KBM-7 (cell line): ENCODE results near the gene ACAA1.

Source experiments
- DNase-seq: peaks from one replicate; pipeline ENCODE4 v3.0.0-alpha.2; 2015
- in situ Hi-C: fragments of 300-500 bp; cut with MboI; formaldehyde crosslinking; loops from 2 replicates; pipeline ENCODE4 v1.14.3; 2020; ENCODE audit warnings: low sequenced_read_pairs, low pct_unique_long_range_greater_than_20kb, mixed read lengths

Gene ACAA1

DNA sequence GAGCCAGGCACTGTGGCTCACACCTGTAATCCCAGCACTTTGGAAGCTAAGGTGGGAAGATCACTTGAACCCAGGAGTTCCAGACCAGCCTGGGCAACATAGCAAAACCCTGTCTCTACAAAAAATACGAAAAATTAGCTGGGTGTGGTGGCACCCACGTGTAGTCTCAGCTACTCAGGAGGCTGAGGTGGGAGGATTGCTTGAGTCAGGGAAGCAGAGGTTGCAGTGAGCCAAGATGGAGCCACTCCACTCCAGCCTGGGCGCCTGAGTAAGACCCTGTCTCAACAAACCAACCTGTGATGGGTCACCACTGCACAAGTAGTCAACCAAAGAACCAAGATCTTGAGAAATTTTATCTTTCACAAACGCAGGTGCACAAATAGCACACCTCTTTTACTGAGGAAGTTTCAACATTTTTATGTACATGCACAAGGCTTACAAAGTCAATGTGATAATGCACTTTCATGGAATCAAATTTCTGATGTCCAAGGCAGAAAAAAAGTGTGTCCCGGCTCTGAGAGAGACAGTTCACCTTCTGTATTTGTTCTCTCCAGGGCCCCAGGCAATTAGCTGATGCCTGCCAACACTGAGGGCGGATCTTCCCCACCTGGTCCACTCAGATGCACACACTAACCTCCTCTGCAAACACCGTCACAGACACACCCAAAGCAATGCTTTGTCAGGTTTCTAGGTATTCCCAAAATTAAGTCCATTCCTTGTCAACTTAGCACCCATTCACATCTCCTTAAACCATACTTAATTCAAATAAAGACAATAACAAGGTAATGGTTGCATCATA, 12.4 kb downstream of the ACAA1 start:
- DNase-seq: no peak
- in situ Hi-C loops: loop anchor here (25.0 kb wide), 1 partner anchor 363 kb away; the partner anchor contains the start of gene EXOG

DNA sequence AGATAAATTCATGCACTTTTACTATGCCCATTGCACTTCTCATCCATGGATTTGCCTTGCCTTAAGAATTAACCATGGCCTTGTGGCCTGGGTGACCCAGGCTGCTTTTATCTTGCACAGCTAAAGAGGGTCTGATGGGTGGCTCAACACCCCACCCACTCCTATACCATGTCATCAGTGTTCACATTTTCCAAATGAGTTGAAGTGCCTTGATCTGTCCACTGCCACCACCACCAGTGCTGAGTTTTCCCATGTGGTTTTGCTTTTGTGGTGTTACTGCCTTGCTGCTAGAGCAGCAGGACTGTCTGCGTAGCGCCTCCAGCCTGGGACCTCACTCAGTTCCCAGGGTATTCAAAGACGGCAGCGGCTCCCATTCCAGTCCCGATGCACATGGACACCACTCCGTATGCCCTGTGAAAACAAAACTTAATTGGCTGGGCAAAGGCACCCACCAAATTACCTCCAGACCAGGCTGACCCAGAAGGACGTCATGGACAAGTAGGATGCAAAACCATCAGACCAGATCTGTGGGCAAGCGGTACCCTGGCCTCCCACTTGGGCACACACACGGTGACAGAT, 14.1 kb downstream of the ACAA1 start:
- in situ Hi-C loops: no loop called here
- DNase-seq: no peak

DNA sequence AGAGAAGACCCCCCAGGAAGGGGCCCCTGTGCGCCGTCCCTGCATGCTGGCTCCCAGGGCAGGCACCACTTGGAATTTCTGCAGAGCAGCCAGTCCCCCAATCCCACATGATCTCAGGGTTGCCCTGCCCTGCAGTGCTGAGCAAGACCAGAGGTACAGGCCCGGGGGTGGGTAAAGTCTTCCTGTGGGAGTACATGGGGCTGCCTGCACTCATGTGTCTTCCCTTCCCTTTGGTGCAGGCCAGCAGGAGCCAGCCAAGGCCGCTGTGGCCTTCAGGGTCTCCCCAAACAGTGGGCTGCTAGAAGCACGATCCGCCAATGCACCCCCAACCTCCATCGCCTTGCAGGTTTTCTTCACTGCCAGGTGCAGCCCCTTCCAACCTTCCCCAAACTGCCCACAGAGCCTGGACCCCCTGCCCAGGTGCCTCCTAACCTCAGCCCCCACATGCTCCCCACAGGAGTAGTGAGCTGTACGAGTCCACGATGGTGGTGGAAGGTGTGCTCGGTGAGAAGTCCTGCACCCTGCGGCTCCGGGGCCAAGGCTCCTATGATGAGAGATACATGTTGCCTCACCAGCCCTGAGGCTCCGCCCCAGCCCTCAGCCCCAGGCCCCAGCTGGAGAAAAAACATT, 15.0 kb downstream of the ACAA1 start:
- in situ Hi-C loops: no loop called here
- DNase-seq: no peak

DNA sequence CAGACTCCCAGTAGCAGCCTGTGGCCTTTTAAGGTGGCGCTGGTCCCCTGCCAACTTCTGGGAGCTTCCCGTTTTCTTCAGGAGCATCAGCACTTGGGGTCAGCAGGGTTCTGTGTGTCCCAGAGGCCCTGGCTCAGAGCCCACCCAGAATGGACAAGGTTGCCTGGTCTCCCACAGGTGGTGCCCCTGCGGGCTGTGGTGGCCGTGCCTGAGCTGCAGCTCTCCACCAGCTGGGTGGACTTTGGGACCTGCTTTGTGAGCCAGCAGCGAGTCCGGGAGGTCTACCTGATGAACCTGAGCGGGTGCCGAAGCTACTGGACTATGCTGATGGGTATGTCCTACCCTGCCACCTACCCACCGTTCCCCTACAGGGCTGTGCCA, 15.5 kb downstream of the ACAA1 start:
- no peak for DNase-seq
- in situ Hi-C loops: no loop called here

DNA sequence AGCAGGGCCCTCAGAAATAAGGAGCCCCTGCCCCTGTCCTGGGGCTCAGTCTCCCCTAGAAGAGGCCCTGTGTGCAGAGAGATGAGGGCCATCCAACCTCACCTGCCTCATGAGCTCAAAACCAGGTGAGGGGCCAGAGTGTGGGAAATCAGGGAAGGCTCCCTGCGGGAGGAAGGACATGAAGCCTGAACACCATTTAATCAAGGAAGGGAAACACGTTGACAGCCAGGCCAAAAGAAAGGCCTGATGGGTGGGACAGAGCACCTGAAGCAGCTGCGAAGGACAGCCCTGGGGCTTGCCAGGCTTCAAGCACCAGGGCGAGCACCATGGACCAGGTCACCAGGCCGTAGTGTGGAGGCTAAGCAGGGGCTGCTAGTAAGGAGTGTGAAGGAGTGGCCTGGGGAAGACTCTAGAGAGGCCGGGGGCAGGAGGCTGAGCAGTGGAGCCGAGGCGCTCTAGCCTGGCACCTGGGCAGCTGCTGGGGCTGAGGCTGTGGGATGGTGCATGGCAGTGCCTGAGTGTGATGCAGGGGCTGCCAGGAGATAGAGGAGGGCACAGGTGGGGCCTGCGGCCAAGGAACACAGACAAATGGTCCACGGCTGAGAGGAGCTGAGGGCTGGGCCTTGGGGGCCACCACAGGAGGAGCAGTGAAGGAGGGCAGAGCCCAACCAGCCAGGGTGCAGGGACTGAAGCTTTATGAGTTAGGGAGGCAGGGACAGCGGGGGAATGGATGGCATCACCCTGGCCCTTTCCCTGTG, 16.1 kb downstream of the ACAA1 start:
- in situ Hi-C loops: no loop called here
- DNase-seq: no peak

DNA sequence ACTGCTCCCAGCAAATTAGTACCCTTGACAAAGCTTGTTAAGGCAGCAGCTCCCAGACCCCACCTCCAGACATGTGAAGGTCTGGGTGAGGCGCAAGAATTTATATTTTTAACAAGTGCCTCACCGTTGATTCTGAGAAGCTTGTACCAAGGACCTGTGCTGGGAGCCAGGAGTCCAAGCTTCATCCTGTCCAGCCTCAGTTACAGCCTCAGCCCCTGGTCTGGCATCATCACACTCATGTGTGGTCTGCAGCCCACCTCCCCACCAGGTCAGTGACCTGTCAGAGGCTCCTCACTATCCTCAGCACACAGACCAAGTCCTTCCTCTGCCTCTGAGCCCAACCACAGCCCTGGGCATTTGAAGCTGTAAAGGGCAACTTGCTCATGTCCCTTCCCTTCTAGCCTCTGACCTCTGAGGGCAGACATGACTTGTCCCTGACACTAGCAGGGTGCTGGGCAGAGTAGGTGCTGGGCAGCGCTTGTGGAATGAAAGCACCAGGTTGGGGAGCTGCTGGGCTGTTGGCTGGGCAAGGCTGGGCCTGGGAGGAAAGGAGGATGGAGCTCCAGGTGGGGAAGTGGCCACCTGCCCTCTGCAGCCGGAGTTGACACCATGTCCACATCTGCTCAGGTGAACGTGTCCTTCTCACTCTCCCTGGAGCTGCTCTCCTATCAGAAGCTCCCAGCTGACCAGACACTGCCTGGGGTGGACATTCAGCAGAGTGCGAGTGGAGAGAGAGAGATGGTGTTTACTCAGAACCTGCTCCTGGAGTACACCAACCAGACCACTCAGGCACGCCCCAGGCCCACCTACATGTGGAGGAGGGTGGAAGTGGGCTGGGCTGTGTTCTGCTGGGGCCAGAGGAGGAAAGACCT, 16.9 kb downstream of the ACAA1 start:
- no peak for DNase-seq
- in situ Hi-C loops: no loop called here

DNA sequence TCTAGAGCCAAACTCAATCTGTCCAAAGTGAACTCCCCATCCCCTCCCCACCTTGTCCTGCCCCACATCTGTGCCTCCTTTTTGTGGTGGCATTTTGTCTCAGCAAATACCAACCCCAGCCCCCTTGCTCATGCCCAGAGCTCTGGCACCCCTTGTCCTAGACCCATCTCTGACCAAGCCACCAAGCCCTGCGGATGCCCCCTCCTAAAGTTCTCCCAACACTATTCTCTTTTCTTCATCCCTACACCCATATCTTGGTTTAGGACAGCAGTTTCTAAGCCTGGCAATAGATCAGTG, 17.7 kb downstream of the ACAA1 start:
- in situ Hi-C loops: no loop called here

DNA sequence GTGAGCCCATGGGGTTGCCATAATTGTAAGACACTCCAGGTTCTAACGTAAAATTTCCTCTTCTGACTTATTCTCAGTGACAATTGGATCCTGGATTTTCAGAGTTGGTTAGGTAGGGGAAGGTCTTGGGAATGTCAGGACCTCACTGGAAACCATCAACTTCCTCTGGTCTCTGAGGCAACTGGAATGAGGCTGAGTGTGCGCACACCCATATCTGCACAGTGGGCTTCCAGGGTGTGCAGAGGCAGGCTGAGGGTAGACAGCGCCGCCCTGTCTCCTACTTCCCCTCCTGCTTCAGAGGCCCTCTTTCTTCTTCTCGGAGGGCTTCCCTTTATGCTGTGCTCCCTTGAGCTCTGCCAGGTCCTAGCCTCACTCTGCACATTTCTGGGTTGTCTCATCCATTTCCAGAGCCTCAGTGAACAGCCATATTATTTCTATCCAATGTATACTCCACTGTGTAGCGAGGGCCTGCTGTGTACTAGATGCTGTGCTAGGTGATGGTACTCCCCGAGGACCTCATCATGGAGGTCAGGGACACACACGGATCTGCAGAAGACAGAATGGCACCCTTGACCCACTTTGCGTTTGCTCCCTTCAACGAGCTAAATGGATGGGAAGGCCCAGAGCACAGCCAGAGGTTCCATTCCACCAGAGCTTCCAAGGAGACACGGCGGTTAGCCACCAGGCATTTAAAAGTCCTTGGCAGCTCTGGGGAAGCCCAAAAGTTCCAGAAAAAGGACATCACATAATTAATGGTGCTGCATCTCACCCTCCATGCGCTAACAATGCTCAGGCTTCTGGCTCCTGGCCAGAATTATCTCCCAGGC, 18.3 kb downstream of the ACAA1 start:
- no peak for DNase-seq
- in situ Hi-C loops: no loop called here

More for the DNA sequence above, 17.7 kb downstream of the ACAA1 start:
- no peak for DNase-seq

DNA sequence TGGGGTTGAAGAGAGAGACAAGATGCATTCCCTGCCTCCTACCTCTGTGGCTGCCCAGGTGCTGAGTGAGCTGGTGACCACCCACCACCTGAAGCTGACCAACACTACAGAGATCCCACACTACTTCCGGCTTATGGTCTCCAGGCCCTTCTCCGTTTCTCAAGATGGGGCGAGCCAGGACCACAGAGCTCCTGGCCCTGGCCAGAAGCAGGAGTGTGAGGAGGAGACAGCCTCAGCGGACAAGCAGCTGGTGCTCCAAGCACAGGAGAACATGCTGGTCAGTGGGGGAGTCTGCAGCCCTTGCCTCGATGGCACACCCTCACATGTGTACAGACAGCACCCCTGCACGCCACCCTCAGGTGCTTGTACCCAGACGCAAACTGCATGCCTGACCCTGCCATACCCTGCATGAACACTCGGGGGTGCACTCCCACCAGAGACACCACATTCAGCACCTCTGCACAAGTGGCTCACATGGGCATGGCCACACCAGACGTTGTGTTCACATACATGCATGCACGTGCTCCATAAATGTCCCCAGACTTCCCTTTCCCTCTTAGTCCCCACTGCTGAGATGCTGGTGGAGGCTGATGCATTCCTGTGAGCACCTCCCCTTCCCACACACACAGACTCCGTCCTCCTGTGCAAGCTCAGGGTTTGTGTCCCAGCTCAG, 19.0 kb downstream of the ACAA1 start:
- in situ Hi-C loops: no loop called here
- peak; percentile 85 for DNase-seq

DNA sequence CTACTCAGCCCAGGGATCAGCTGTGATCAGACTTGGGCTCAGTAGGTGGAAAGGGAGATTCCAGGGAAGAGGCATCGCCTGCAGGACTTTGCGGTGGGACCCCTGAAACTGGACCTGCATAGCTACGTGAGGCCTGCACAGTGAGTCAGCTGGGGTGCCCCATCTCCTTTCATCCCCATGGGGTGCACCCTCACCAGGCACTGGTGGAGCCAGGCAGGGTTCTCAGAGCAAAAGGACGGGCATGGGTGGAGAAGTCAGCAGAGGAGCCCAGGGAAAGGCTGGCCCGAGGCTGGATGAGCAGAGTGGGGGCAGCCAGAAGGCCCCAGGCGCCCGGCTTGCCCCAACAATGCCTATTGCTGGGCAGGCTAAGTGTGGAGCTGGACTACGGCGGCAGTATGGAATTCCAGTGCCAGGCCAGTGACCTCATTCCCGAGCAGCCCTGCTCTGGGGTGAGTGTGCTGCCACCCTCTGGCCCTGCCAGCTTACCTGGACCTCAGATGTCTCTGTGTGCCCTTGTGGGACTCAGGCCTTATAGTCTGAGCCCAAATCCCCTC, 19.7 kb downstream of the ACAA1 start:
- DNase-seq: no peak
- in situ Hi-C loops: no loop called here

DNA sequence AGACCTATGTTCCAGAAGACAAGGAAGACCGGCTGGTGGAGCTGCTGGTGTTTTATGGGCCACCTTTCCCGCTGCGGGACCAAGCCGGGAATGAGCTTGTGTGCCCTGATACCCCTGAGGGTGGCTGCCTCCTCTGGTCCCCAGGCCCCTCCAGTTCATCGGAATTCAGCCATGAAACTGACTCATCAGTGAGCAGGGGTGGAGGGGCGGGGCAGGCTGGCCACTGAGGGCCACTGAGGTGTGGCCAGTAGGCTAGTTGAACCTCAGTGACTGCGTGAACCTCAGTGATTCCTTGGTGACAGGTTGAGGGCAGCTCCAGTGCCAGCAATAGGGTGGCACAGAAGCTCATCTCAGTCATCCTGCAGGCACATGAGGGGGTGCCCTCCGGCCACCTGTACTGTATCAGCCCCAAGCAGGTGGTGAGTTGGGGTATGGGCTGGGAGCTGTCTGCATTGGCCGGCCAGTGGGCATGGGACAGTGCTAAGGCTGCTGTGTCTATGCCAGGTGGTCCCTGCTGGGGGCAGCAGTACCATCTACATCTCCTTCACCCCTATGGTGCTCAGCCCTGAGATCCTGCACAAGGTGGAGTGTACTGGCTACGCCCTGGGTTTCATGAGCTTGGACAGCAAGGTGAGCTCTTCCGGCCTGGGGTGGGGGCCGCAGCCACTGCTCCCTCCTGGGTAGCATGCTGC, 20.3 kb downstream of the ACAA1 start:
- no peak for DNase-seq
- in situ Hi-C loops: no loop called here

DNA sequence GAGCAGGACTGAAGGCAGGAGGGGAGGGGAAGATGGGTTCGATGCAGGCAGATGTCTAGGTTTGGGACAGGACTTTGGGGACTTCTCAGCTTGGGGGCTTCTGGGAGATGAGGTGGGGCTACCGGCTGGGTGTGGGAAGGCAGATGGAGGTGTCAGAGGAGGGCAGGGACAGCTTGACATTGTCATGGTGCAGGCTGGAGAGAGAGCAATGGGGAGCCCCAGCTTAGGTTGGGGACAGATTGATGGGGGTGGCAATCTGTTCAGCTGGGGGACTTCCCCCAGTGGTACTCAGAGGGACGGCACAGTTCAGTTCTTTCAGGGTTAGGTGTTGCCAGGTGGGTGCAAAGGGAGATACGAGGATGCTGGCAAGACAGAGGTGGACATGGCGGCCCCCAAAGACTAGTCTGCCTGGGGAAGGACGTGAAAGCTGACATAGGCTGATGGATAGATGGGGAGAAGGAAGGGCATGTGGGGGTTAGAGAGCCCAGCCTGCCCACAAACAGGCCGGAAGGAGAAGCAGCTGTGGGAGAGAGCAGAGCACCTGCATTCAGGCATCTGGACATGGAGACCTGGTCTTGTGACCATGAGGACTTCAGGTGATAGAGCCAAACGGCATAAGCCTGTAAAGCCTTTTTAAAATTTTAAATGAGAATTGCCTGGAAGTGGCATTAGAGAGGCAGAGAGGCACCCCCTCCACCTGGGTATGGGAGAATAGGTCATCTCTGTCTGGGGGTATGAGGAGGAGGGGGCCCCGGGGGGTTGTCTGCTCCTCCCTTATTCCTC, 21.1 kb downstream of the ACAA1 start:
- in situ Hi-C loops: no loop called here
- no peak for DNase-seq

DNA sequence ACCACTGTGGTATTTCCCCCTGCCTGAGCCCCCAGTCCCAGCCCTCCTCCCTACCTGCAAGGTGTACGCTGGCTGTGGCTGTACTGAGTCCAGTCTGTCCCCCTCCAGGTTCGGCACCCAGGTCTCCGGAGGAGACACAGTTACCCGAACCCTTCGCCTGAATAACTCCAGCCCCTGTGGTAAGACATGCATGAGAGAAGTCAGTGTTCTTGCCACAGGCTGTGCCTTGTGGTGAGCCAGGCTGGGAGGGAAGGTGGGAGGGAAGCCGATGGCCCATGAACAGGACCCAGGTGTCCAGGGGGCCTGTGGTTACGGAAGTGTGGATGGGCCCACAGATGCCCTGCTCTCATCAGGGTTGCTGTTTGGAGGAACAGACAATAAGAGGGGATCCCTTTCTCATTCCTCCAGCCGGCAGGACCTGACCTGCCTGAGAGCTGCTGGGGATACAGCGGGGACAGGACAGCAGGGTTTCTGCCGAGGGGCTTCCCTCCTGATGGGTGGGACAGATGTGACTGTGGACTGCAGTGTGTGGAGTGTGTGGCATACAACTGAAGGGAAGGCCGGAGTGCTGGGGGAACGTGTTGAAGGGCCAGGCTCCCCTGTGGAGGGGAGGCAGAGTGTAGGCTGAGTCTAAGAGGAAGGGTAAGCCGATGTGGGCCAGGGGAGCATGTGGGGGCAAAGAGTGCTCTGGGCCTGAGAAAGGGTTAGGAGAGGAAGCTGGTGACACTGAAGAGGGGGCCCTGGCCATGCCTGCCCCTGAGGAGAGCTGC, 21.9 kb downstream of the ACAA1 start:
- in situ Hi-C loops: no loop called here
- no peak for DNase-seq

DNA sequence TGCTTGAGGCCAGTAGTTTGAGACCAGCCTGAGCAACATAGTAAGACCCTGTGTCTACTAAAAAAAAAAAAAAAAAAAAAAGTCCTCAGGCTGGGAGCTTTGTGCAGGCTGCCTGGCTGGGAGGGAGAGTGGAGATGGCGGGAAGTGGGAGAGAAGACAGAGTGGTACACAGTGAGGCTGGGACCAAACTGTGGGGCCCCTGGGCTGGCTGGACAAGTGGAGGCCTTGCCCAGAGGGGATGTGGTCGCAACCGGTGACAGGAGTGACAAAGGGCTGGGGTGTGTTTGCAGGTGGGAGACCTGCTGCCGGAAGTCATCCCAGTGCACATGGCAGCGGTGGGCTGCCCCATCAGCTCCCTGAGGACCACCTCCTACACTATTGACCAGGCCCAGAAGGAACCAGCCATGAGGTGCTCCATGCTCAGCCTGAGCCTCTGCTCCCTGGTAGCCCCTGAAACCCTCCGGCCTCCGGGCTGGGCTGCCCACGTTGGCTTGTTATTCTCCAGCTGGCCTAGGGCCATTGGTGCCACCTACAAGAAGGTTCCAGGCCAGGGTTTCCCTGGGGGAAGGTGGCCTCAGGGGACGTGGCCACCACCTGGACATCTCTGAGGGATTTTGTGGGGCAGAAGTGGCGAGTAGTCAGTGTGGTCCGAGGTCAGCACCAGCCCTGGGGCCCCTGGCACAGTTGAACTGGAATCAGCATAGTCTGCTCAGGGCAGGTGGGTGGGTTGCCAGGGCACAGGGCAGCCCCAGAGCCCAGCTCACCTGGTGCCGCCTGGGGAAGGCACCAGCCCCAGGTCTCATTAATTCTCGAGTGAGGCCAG, 22.7 kb downstream of the ACAA1 start:
- DNase-seq: no peak
- in situ Hi-C loops: no loop called here

DNA sequence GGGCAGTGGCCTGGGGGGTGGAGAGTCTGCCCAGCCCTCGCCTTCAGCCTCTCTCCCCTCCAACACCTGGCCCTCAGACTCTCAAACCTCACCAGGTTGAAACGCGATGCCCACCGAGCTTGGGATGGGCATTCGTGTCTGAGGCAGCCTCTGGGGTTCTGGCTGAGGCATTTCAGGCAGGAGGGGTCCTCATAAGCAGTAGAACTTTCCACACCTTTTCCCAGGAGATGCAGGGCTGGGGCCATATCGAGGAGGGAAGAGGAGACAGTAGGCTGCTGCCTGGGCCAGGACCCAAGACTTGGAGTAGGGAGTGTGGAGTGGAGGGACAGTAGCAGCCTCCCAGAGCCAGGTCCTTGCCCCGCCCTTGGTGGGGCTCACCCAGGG, 24.6 kb downstream of the ACAA1 start:
- no peak for DNase-seq
- in situ Hi-C loops: no loop called here
